Measurements from ENCODE around the gene MAD1L1. TPM values are rescaled to one million over a fixed set of nuclear protein-coding genes. Genes with fewer than 3 reads are reported as not detected.

Gene MAD1L1
- total RNA-seq, 1 experiment from 2014 or later, result 43.8 TPM

GRCh38 chr7:2215851-2216250 is 16.9 kb downstream of the MAD1L1 start (continued):
- TF ChIP-seq ZNF512 (CRISPR knock-in tag; IDR thresholded peaks at IDR 0.05; ENCODE audit: borderline replicate concordance) (no peak), ESRRA (CRISPR knock-in tag; IDR thresholded peaks at IDR 0.05; ENCODE audit: borderline replicate concordance) (no peak), AFF4 (CRISPR knock-in tag; IDR thresholded peaks at IDR 0.05; ENCODE audit: borderline replicate concordance) (no peak), JAZF1 (CRISPR knock-in tag; IDR thresholded peaks at IDR 0.05) (no peak)

GRCh38 chr7:2214636-2215035 is 18.1 kb downstream of the MAD1L1 start:
- H3K9me3 Mint-ChIP-seq, result peaks cover 6% of the 10 kb centered on the region
- ATAC-seq (no peak), DNase-seq (ENCODE audit: low spot score) (no peak)
- H3K27me3 Mint-ChIP-seq (ENCODE audit: low read depth), result no peaks in the 10 kb centered on the region
- H3K36me3 Mint-ChIP-seq, result peaks cover 78% of the 10 kb centered on the region
- ChIA-PET POLR2A (no interaction called here), CTCF (interaction anchor here (1.0 kb wide), 1 partner anchor 20 kb away, joined by 3 read pairs; no protein-coding TSS in a partner anchor)
- no peak overlapping the region for H3K4me3 Mint-ChIP-seq
- H3K4me1 Mint-ChIP-seq, result no peaks in the 10 kb centered on the region
- H3K27ac Mint-ChIP-seq, result no peak overlapping the region
- no peak for TF ChIP-seq GTF2I (CRISPR knock-in tag; conservative IDR thresholded peaks at IDR 0.05)
- no peak for TF ChIP-seq ATF1 (CRISPR knock-in tag; IDR thresholded peaks at IDR 0.05)
- no peak for TF ChIP-seq JUN (CRISPR knock-in tag; IDR thresholded peaks at IDR 0.05)

- Mint-ChIP-seq H3K36me3 (peaks cover 79% of the 10 kb centered on the region), H3K27me3 (ENCODE audit: low read depth) (no peaks in the 10 kb centered on the region), H3K9me3 (peaks cover 6% of the 10 kb centered on the region), H3K27ac (peak overlapping the region; percentile 6; the same call in 1 of the 2 replicates), H3K4me1 (no peaks in the 10 kb centered on the region), H3K4me3 (no peak overlapping the region)
- DNase-seq (ENCODE audit: low spot score) (no peak), ATAC-seq (no peak)
- CTCF ChIA-PET, result no interaction called here
- TF ChIP-seq NR2C2 (CRISPR knock-in tag; IDR thresholded peaks at IDR 0.05) (no peak), ESRRA (CRISPR knock-in tag; IDR thresholded peaks at IDR 0.05; ENCODE audit: borderline replicate concordance) (no peak), ZNF532 (CRISPR knock-in tag; IDR thresholded peaks at IDR 0.05; ENCODE audit: borderline replicate concordance) (no peak), TP53 (CRISPR knock-in tag; IDR thresholded peaks at IDR 0.05) (no peak), ATF1 (CRISPR knock-in tag; IDR thresholded peaks at IDR 0.05) (no peak), TEAD1 (CRISPR knock-in tag; IDR thresholded peaks at IDR 0.05) (no peak), OVOL2 (CRISPR knock-in tag; IDR thresholded peaks at IDR 0.05; ENCODE audit: borderline replicate concordance) (no peak), E2F4 (CRISPR knock-in tag; IDR thresholded peaks at IDR 0.05; ENCODE audit: borderline replicate concordance, low read depth) (no peak), ZBTB21 (CRISPR knock-in tag; IDR thresholded peaks at IDR 0.05; ENCODE audit: borderline replicate concordance) (no peak), GABPB1 (CRISPR knock-in tag; IDR thresholded peaks at IDR 0.05) (no peak)
- POLR2A ChIA-PET, result no interaction called here
Observed at GRCh38 chr7:2213551-2214215, 19.1 kb downstream of the MAD1L1 start.
